ENCODE measurements around the gene BTG1. TPM values are rescaled to one million over a fixed set of nuclear protein-coding genes. Genes with fewer than 3 reads are reported as not detected.

BTG1 gene
- total and polyA plus RNA-seq, 8 donors = 29.0 to 183 (median 127) TPM

DNA sequence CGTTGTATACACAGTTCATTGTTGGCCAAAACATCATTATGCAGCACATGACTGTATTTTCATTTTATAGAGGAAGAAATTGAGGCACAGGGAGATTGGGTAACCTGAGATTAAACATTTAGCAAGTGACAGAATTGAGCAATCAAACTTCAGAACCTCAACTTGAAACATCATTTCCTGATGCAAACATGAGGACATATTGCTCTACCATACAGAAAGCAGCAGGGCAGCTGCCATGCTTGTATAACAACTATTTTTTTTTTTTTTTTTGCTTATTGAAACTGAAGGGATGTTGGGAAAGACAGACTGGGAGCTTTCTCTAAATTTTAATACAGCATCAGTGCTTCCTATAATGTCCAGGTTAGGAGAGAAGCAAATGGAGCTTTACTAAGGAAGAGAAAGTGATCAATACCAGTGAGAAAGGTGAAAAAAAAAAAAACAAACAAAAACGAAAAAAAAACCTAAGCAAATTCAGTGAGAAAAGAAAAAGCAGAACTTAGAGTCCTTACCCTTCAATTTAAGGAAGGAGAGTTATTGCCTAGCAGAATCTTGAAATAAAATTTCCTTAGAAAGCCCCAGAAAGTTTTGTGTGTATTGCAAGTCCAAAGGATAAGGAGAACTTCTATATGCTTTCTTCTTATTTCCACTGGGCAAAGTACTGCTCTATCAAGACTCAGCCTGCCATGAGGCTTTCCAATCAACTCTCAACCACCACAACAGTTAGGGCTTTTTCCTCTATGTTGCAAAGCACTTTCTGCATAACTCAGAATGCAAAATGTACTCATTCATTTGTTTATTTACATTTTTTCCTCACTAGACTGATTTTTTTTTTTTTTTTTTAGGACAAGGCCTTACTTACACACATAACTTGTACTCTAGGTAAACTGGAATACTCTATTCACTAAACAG, 21.6 kb downstream of the BTG1 start:
- WGBS, 2 donors = 68 to 78% methylated on average over 2 of the region's 2 CpGs
- intact Hi-C loops (cut with DNase I) = no loop called here
- Histone ChIP-seq H3K27ac (peak overlapping the region in 1 of 4 donors; percentile 6), H3K27me3 (no peaks in the 10 kb centered on the region), H3K4me1 (peaks cover 0 to 16% (median 5%) of the 10 kb centered on the region in 3 donors), H3K4me3 (no peak overlapping the region), H3K9me3 (no peaks in the 10 kb centered on the region), H3K36me3 (no peaks in the 10 kb centered on the region)
- FAIRE-seq (no peak), ATAC-seq (peak in 2 of 4 donors; percentile 13 to 58), DNase-seq (no peak)
- TF ChIP-seq, protein P1, sequence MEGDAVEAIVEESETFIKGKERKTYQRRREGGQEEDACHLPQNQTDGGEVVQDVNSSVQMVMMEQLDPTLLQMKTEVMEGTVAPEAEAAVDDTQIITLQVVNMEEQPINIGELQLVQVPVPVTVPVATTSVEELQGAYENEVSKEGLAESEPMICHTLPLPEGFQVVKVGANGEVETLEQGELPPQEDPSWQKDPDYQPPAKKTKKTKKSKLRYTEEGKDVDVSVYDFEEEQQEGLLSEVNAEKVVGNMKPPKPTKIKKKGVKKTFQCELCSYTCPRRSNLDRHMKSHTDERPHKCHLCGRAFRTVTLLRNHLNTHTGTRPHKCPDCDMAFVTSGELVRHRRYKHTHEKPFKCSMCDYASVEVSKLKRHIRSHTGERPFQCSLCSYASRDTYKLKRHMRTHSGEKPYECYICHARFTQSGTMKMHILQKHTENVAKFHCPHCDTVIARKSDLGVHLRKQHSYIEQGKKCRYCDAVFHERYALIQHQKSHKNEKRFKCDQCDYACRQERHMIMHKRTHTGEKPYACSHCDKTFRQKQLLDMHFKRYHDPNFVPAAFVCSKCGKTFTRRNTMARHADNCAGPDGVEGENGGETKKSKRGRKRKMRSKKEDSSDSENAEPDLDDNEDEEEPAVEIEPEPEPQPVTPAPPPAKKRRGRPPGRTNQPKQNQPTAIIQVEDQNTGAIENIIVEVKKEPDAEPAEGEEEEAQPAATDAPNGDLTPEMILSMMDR (IDR thresholded peaks at IDR 0.05) = no peak

DNA sequence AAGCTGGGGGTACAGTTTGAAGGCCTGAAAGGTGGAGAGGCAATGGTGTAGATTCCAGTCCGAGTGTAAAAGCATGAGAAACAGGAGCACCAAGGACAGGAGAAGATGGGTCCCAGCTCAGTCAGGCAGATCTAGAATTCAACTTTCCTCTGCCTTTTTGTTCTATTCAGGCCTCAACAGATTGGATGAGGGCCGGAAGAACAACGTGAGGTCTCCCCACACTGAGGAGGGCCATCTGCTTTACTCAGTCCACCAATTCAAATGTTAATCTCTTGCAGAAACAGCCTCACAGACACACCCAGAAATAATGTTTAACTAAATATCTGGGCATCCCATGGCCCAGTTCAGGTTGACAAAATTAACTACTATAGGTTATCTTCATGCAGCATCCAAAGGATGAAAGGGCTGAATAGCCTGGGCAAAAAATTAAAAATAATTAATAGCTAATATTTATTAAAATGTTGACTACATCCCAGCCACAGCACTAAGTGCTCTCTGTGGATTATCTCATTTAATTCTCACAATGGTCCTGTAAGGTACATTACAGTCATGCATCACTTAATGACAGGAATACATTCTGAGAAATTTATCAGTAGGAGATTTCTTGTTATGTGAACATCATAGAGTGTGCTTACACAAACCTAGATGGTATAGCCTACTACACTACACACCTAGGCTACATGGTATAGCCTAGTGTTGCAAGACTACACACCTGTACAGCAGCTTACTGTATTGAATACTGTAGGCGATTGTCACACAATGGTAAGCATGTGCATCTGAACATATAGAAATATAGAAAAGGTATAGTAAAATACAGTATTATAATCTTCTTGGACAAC, 22.5 kb downstream of the BTG1 start:
- TF ChIP-seq, protein P1 (IDR thresholded peaks at IDR 0.05) = no peak
- WGBS, 2 donors = 71 to 100% methylated on average over 4 of the region's 4 CpGs
- Histone ChIP-seq H3K4me3 (no peak overlapping the region), H3K9me3 (no peaks in the 10 kb centered on the region), H3K27me3 (no peaks in the 10 kb centered on the region), H3K27ac (no peak overlapping the region), H3K4me1 (peaks cover 0 to 16% (median 5%) of the 10 kb centered on the region in 3 donors), H3K36me3 (no peaks in the 10 kb centered on the region)
- intact Hi-C loops (cut with DNase I) = no loop called here
- FAIRE-seq (no peak), ATAC-seq (no peak), DNase-seq (no peak)

DNA sequence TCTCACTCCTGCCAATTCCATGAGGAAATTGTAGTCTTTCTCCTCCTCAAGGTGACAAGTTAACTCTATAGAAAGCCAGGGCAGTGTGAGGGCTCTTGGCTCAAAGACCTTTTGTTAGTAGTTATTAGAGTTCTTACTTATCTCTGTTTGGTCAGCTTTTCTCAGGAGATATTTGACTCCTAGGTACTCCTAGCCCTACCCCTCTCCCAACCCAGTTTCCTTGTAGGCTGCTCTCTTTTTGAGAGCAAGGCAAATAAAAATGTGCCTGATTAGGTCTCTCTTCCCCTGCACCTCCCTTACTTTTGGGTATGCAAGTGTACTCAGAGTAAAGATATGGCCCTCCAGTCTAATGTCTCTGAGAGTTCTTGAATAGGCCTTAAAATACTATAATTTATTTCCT, 23.8 kb downstream of the BTG1 start:
- H3K27ac ChIP-seq = peak overlapping the region in 1 of 4 donors; percentile 33
- FAIRE-seq = no peak
- H3K27me3 ChIP-seq = no peaks in the 10 kb centered on the region

DNA sequence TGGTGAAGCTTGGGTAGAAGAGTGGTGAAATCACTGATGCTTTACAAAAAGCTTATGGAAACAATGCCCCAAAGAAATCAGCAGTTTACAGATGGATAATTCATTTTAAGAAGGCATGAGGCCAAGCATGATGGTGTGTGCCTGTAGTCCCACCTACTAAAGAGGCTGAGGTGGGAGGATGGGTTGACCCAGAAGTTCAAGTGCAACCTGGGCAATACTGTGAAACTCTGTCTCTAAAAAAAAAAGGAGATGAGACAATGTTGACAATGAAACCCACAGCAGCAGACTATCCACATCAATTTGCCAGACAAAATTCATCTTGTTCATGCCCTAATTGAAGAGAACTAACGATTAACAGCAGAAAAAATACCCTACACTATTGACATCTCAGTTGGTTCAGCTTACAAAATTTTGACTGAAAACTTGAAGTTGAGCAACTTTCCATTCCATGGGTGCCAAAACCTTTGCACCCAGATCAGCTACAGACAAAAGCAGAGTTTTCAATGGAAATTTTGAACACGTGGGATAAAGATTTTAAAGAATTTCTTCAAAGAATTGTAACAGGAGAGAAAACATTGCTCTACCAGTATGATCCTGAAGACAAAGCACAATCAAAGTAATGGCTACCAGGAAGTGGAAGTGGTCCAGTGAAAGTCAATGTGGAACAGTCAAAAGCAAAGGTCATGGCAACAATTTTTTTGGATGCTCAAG, 26.7 kb downstream of the BTG1 start:
- DNase-seq (no peak), ATAC-seq (no peak), FAIRE-seq (no peak)
- Histone ChIP-seq H3K27ac (no peak overlapping the region), H3K27me3 (no peaks in the 10 kb centered on the region), H3K9me3 (no peaks in the 10 kb centered on the region), H3K4me1 (peaks cover 0 to 11% (median 5%) of the 10 kb centered on the region in 3 donors), H3K4me3 (no peak overlapping the region), H3K36me3 (no peaks in the 10 kb centered on the region)
- WGBS, 2 donors = 94 to 96% methylated on average over 2 of the region's 2 CpGs
- TF ChIP-seq, protein P1 (IDR thresholded peaks at IDR 0.05) = no peak
- intact Hi-C loops (cut with DNase I) = no loop called here

More for the DNA sequence above, 23.8 kb downstream of the BTG1 start:
- no peak for DNase-seq
- peaks cover 0 to 16% (median 5%) of the 10 kb centered on the region in 3 donors for H3K4me1 ChIP-seq
- no peaks in the 10 kb centered on the region for H3K9me3 ChIP-seq
- ATAC-seq = peak; percentile 57 to 81 (median 63)
- H3K4me3 ChIP-seq = no peak overlapping the region
- no peaks in the 10 kb centered on the region for H3K36me3 ChIP-seq
- TF ChIP-seq, protein P1 (IDR thresholded peaks at IDR 0.05) = no peak
- intact Hi-C loops (cut with DNase I) = no loop called here
